Hepatocyte (in vitro differentiated cells): Measurements from ENCODE around the gene CDHR3.

Source experiments
- EZH2 ChIP-seq: fragments of 200-600 bp; sonication (generic); IDR thresholded peaks from 2 replicates; pipeline ENCODE4 v1.6.1; 2016; ENCODE audit warnings: antibody characterized with exemption, mild to moderate bottlenecking, borderline replicate concordance
- TF ChIP-seq, protein P1 (sequence below): fragments of 200-600 bp; sonication (generic); IDR thresholded peaks from 2 replicates; pipeline ENCODE4 v1.5.1; 2016; ENCODE audit warnings: antibody characterized with exemption, mild to moderate bottlenecking; ENCODE audit not compliant: poor library complexity

DNA sequence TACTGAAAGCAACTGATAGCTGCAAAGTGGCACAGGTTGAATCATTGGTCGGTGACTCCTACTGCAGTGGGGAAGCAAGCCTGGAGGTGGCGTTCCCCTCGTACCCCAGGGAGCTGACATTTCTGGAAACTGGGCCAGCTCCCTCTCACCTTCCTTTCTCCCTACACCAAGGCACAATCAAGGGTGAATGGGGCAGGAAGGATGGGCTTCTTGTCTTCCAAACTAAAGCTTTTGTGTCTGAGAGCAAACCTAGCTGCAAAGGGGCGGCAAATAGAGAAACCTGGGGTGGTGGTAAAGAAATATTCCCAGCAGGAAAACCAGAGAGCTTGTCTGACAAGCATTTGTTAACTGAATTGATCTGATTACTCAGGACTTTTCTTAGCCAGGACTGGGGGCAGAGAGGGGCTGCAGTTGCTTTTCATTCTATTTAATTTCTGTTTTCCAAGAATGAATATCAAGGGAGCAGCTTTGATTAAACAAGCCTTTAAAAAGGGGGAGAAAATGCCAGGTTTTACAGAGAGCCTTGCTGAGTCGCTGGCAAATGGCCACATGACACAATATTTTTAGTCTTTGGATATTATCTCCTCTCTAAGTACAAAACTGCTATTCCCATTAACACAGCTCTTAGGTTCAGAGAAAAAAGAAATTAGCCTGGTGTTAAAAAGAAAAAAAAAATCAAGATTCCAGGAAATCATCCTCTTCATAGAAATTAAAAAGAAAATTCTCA, 27.8 kb downstream of the CDHR3 start:
- TF ChIP-seq, protein P1, sequence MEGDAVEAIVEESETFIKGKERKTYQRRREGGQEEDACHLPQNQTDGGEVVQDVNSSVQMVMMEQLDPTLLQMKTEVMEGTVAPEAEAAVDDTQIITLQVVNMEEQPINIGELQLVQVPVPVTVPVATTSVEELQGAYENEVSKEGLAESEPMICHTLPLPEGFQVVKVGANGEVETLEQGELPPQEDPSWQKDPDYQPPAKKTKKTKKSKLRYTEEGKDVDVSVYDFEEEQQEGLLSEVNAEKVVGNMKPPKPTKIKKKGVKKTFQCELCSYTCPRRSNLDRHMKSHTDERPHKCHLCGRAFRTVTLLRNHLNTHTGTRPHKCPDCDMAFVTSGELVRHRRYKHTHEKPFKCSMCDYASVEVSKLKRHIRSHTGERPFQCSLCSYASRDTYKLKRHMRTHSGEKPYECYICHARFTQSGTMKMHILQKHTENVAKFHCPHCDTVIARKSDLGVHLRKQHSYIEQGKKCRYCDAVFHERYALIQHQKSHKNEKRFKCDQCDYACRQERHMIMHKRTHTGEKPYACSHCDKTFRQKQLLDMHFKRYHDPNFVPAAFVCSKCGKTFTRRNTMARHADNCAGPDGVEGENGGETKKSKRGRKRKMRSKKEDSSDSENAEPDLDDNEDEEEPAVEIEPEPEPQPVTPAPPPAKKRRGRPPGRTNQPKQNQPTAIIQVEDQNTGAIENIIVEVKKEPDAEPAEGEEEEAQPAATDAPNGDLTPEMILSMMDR = no peak
- TF ChIP-seq EZH2 = no peak
